GM21367 (cell line): Measurements from ENCODE around the gene NOPCHAP1.
"Not testable (repeated sequence)": the region's sequence is repeated elsewhere in the genome, so short reads cannot be mapped to it uniquely, and the experiment has no call there.

Experiments used
- ATAC-seq: cut with Tn5 transposase; IDR thresholded peaks from one replicate; pipeline ENCODE4 v1.9.1; 2021; ENCODE audit not compliant: unreplicated experiment

The NOPCHAP1 gene, protein sequence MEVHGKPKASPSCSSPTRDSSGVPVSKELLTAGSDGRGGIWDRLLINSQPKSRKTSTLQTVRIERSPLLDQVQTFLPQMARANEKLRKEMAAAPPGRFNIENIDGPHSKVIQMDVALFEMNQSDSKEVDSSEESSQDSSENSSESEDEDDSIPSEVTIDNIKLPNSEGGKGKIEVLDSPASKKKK

GRCh38 chr12:104986022-104986941 is at the start of gene NOPCHAP1:
Gene NOPCHAP1 (plus strand): TSS chr12:104986316. CDS start chr12:104986353, 37 bp downstream.
- peak; percentile 90 for ATAC-seq

GRCh38 chr12:104938371-104938770 is 47.7 kb upstream of the NOPCHAP1 start:
- no peak for ATAC-seq

DNA sequence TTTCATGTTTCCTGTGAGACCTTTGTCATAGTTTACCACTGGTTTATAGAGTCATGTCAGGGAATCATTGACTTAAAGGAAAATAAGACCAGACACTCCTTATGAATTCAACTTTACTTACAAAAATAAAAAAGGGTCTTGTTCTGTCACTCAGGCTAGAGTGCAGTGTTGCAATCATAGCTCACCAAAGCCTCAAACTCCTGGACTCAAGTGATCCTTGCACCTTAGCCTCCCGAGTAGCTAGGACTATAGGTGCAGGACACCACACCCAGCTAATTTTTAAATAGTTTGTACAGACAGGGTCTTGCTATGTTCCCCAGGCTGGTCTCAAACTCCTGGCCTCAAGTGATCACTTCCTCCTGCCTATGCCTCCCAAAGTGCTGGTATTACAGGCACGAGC is 47.0 kb upstream of the NOPCHAP1 start:
- ATAC-seq, result no peak

- ATAC-seq, result no peak
Observed at GRCh38 chr12:104941454-104941853, 44.7 kb upstream of the NOPCHAP1 start.

- no peak for ATAC-seq
Observed at GRCh38 chr12:104942075-104942474, 44.0 kb upstream of the NOPCHAP1 start.

- not testable (repeated sequence) for ATAC-seq
Observed at GRCh38 chr12:104943401-104943800, 42.7 kb upstream of the NOPCHAP1 start.

- no peak for ATAC-seq
Observed at GRCh38 chr12:104944252-104944651, 41.9 kb upstream of the NOPCHAP1 start.

- ATAC-seq, result not testable (repeated sequence)
Observed at GRCh38 chr12:104948716-104949115, 37.4 kb upstream of the NOPCHAP1 start.

GRCh38 chr12:104951759-104952509 is 34.2 kb upstream of the NOPCHAP1 start:
- ATAC-seq, result no peak

DNA sequence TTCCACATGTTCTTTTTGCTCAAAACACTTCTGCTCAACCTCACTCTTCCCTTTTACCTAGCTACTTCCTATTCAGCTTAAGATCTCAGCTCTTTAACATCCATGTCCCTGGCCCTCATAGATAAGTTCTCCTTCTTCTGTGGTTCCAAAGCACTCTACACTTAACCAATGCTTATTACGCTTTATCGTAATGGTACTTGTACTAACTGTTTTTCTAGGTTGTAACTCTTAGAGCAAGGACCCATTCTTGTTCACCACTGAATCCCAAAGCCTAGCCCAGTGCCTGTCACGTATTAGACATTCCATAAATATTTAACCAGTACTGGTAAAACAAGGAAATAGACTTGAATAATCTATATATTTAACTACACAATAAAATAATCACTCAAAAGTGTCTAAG is 33.3 kb upstream of the NOPCHAP1 start:
- ATAC-seq, result no peak

- ATAC-seq, result no peak
Observed at GRCh38 chr12:104953323-104953722, 32.8 kb upstream of the NOPCHAP1 start.

DNA sequence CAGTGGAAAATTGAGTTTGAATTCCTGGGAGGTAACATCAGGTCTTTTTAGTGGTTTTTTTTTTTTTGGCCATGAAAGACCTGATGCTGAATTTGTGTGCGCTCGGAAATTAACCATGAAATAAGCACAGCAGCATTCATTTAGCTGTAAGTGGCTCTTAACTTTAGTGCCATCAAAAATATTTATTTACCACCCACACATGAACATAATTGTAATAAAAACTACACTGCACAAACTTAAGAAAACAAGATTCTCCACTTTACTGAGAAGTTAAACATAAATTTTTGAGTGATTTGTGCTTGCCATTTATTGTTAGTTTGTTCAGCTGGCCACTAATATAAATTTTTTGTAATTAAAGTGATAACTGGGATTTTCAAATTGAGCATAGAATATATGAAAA is 30.4 kb upstream of the NOPCHAP1 start:
- ATAC-seq, result no peak

DNA sequence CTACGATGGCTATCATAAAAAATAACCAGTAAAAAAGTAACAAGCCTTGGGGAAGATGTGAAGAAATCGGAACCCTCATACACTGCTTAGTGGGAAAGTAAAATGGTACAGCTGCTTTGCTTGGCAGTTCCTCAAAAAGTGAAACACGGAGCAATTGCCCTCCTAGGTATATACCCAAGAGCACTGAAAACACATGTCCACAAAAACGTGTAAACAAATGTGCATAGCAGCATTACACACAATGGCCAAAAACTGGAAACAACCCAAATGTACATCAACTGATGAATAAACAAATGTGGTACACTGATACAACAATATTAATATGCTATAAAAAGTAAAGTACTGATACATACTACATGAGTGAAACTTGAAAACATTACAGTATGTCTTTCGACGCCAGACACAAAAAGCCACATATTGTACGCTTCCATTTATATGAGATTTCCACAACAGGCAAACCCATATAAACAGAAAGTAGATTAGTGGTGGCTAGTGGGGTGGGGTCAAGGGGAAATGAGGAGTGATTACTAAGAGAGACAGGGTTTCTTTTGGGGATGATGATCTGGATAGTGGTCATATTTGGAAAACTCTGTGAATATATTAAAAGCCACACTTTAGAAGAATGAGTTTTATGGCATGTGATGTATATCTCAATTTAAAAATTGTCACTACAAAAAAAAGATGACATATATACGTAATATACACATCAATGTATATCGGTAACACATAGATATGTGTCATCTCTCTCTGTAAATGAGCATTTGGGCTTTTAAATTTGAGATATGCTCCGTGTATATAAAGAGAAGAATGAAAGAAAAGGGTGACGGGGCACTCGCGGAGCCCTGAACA is 29.0 kb upstream of the NOPCHAP1 start:
- no peak for ATAC-seq

DNA sequence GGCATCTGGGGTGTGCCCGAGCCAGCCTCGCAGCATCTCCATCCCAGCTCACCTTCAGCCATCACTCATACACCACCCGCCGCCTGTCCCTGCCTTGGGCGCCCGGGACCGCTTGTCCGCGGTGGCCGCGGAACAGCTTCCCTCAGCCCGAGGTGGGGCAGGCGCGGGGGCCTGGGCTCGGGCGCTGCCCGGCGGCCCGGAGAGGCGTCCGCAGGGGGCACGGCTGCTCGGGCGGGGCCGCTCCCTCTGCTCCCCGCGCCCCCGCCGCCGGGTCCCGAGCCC is 28.5 kb upstream of the NOPCHAP1 start:
- no peak for ATAC-seq

DNA sequence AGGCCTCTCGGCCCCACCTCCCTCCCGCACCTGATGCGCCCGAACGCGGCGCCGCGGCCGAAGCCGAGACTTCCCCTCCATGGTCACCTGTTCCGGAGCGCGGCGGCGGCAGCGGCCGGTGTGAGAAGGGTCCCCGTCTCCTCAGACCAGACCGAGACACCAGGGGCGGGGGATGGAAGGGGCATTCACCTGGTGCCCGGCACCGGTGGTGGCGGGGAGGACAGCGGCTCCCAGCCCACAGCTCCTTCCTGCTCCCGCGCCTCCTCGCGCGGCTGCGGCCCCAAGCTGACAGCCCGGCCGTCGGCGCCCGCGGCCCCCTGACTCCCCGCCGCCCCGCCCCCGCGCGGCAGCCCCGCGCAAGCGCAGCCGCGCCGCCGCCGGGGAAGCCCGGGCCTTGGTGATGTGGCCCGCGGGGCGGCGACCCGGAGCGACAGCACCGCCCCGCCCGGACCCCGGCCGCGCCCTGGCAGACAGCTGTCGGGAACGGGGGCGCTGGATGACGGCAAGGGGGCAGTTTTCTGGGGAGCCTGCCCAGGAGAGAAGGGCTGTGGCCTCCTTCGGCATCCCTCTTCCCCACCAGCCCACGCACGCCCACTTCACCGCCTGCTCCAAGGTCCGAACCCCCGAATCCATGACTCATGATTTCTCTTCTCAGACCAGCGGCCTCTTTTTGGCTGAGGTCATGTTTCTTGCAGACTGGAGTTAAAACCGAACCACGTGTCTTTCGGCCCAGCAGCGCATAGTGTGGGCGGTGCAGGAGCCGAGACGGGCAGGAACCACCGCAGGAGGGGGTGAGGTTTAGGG is 27.9 kb upstream of the NOPCHAP1 start, which contains the start of gene SLC41A2:
Gene SLC41A2 (minus strand): TSS at position 290 of the 804 bp plus-strand sequence. CDS start 29,763 bp downstream, outside the sequence.
- ATAC-seq, result peak; percentile 61

DNA sequence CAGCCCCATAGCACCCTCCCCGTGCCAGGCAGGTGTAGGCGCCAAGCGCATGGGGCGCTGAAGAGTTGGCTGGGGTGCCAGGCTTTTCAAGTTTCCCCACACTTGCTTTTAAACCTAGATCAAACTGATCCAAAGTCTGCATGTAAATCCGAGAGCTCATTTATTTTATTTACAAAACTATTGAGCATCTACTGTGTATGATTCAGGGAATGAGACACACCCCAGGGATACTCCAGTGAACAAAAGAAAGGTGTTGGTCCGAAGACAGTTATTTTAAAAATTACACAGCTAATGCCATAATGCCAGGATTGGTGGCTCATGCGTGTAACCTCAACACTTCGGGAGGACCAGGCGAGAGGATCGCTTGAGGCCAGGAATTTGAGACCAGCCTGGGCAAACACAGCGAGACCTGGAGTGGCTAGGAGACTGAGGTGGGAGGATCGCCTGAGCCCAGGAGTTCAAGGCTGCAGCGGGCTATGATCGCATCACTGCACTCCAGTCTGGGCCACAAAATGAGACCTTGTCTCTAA is 27.2 kb upstream of the NOPCHAP1 start:
- no peak for ATAC-seq

DNA sequence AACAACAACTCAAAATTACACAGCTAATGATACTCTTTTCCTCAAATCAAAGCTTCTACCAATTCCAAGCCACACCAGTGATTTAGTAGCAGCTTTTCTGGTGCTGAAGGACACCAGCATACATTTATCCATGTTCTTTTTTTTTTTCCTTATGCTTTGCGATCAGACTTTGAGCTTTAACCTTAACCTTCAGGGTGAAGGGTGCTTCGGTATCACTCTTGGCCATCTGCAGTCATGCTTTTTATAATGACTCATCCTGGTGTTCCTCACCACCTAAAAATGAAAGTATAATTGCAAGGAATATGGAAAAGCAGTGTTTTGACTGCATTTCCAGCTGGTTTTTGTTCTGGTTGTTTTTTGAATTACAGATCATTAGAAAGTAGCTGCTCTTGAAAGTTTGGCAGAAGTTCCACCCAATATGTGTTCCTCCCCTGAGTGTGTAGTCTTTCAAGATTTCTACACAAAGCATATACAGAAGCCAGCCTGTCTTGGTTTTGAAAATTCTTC is 26.7 kb upstream of the NOPCHAP1 start:
- ATAC-seq, result no peak

GRCh38 chr12:104960464-104960863 is 25.7 kb upstream of the NOPCHAP1 start:
- no peak for ATAC-seq

GRCh38 chr12:104963757-104964156 is 22.4 kb upstream of the NOPCHAP1 start:
- ATAC-seq, result no peak
